ENCODE data around the gene TNFRSF19. TPM values are rescaled to one million over a fixed set of nuclear protein-coding genes. Genes with fewer than 3 reads are reported as not detected.

The TNFRSF19 gene
- total RNA-seq, 2 donors from 2014 or later: 0.28 TPM; not detected in 1

DNA sequence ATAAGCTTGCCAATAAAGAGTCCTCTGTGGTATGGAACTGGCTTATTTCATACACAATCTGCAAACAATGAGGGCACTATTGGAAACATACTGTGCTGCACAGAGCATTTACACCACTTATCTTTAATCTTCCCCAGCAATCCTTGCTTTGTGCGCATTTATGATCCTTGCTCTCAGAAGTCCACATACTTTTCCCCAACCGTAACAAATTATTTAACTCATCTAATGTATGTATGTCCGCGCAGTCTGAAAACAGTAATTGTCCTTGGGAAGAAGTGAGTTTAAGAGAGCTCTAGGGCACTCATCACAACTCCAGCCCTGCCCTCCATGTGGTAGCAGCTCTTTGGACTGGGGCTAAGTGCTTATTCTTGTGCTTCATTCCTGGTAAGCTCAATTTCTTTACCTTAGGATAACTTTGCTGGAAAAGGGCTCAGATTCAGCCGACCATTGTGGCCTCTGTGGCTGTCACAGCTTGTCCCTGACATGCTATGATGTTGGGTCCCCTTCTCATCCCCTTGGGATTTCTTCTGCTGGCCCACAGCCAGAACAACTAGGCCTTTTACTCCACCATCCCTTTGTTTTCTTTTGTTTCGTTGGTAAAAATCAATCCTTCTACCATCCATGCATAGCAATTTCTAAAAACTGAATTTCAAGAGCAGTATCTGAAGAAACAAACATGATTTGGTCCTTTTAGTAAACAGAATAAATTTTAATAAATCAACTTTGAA is 152.7 kb downstream of the TNFRSF19 start:
- H3K36me3 Mint-ChIP-seq (ENCODE audit: low read depth): no peaks in the 10 kb centered on the region
- H3K4me3 Mint-ChIP-seq: no peak overlapping the region
- no peaks in the 10 kb centered on the region for H3K4me1 Mint-ChIP-seq
- H3K27ac Mint-ChIP-seq: no peak overlapping the region
- no peaks in the 10 kb centered on the region for H3K27me3 Mint-ChIP-seq
- no peaks in the 10 kb centered on the region for H3K9me3 Mint-ChIP-seq
- no peak for ATAC-seq (replicated peaks)

DNA sequence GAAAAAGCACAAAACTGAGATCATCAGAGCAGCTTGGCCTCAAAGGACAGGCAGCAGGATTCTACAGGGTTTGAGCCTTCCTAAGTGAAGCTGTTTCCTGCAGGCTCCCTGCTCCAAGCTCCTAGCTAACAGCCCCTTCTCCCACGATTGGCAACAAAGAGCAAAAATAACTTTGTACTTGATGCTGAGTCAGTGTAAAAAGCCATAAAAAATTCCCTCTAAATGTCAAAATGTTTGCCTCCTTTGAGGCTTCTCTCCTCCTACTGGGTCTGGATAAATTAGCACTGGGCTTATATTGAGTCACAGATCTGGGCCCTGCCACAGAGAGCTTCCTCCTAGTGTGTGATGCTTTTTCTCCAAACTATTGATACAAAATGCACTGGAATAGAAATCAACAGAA is 153.3 kb downstream of the TNFRSF19 start:
- H3K36me3 Mint-ChIP-seq (ENCODE audit: low read depth): no peaks in the 10 kb centered on the region
- ATAC-seq (replicated peaks): no peak
- H3K27ac Mint-ChIP-seq: no peak overlapping the region
- H3K27me3 Mint-ChIP-seq: no peaks in the 10 kb centered on the region
- H3K4me1 Mint-ChIP-seq: no peaks in the 10 kb centered on the region
- H3K9me3 Mint-ChIP-seq: no peaks in the 10 kb centered on the region
- no peak overlapping the region for H3K4me3 Mint-ChIP-seq

DNA sequence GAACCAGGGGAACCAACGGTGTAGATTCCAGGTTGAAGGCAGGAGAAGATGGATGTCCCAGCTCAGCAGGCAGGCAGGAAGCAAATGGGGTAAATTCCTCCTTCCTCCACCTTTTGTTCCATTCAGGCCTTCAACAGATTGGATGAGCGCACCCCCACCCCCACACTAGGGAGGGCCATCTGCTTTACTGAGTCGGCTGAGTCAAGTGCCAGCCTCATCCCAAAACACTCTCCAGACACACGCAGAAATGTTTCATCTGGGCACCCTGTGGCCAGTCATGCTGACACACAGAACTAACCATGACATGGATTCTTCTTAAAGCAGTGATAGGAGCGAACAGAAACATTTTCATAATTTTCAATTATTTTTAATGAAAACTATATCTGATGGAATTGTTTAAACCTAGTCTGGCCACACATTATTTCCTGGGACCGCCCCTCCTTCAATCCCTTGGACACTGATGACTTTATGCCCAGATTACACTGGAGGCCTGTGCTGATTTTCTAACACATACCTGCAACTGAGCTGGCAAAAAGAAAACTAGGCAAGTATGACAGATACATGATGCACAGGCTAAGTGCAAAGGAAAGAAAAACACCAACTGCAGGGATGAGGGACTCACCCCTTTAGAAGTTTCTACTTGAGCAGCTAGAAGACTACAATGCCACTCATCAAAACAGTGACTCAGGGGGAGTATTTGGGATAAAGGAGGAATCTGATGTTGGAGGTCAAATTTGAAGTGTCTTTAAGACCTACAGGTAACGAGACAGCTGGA is 154.2 kb downstream of the TNFRSF19 start:
- Mint-ChIP-seq H3K9me3 (no peaks in the 10 kb centered on the region), H3K4me1 (no peaks in the 10 kb centered on the region), H3K27me3 (no peaks in the 10 kb centered on the region), H3K36me3 (ENCODE audit: low read depth) (peaks cover 8% of the 10 kb centered on the region), H3K27ac (no peak overlapping the region), H3K4me3 (no peak overlapping the region)
- no peak for ATAC-seq (replicated peaks)

Other genes starting within 250 kb of the TNFRSF19 start
- 10 to 100 TPM; 44.1 to 45.4 TPM for gene SACS, start 136.7 kb upstream of the TNFRSF19 start, total RNA-seq